ENCODE data around the gene CYP3A7. TPM values are rescaled to one million over a fixed set of nuclear protein-coding genes. Genes with fewer than 3 reads are reported as not detected.
"Not testable (repeated sequence)": the region's sequence is repeated elsewhere in the genome, so short reads cannot be mapped to it uniquely, and the experiment has no call there.

The CYP3A7 gene
- total RNA-seq, 1 donor from 2014 or later: not detected

DNA sequence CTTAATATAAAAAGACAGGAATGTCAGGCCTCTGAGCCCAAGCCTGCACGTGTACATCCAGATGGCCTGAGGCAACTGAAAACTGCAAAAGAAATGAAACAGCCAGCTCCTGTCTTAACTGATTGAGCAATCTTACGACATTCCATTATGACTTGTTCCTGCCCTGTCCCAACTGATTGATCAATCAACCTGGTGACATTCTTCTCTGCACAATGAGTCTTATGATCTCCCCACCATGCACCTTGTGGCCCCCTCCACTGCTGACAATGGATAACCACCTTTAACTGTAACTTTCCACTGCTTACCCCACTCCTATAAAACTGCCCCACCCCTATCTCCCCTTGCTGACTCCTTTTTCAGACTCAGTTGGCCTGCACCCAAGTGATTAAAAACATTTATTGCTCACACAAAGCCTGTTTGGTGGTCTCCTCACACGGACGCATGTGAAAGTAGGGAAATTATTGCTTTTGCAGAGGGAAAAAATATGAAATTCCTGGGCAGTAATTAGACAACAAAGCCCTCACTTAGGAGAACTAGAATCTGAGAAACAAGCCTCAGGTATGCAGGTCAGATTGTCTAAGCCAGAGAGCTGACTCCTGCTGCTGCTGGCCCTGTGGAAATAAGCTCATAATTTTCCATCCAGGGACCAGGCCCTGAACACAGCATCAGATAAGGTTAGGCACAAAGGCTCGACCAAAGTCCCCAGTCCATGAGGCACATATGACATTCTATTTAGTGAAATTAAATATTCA is 5.3 kb downstream of the CYP3A7 start:
- no peak overlapping the region for H3K4me3 ChIP-seq (ENCODE audit: low read depth, low read length)
- TF ChIP-seq, protein P1, sequence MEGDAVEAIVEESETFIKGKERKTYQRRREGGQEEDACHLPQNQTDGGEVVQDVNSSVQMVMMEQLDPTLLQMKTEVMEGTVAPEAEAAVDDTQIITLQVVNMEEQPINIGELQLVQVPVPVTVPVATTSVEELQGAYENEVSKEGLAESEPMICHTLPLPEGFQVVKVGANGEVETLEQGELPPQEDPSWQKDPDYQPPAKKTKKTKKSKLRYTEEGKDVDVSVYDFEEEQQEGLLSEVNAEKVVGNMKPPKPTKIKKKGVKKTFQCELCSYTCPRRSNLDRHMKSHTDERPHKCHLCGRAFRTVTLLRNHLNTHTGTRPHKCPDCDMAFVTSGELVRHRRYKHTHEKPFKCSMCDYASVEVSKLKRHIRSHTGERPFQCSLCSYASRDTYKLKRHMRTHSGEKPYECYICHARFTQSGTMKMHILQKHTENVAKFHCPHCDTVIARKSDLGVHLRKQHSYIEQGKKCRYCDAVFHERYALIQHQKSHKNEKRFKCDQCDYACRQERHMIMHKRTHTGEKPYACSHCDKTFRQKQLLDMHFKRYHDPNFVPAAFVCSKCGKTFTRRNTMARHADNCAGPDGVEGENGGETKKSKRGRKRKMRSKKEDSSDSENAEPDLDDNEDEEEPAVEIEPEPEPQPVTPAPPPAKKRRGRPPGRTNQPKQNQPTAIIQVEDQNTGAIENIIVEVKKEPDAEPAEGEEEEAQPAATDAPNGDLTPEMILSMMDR (IDR thresholded peaks at IDR 0.05; ENCODE audit: insufficient read depth, low read length, poor library complexity, severe bottlenecking): no peak
- H3K36me3 ChIP-seq (ENCODE audit: control insufficient read depth, insufficient read depth, low read length): no peaks in the 10 kb centered on the region
- DNase-seq (ENCODE audit: low read depth): no peak
- no peaks in the 10 kb centered on the region for H3K27me3 ChIP-seq (ENCODE audit: control insufficient read depth, insufficient read depth, low read length)

DNA sequence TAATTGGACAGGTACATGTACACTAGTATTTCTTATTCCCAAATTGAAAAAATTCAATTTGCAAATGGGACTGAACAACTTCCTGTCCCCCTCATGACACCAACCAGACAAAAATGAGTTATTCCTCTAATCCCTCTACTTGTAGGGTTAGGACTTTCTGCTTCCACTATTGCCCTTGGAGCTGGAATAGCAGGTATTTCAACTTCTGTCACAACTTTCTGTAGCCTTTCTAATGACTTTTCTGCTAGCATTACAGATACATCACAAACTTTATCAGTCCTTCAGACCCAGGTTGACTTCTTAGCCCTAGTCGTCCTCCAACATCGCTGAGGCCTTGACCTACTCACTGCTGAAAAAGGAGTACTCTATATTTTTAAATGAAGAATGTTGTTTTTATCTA is 6.4 kb downstream of the CYP3A7 start:
- no peak for DNase-seq (ENCODE audit: low read depth)
- TF ChIP-seq, protein P1 (IDR thresholded peaks at IDR 0.05; ENCODE audit: insufficient read depth, low read length, poor library complexity, severe bottlenecking): no peak
- H3K36me3 ChIP-seq (ENCODE audit: control insufficient read depth, insufficient read depth, low read length): no peaks in the 10 kb centered on the region
- no peak overlapping the region for H3K4me3 ChIP-seq (ENCODE audit: low read depth, low read length)
- H3K27me3 ChIP-seq (ENCODE audit: control insufficient read depth, insufficient read depth, low read length): no peaks in the 10 kb centered on the region

DNA sequence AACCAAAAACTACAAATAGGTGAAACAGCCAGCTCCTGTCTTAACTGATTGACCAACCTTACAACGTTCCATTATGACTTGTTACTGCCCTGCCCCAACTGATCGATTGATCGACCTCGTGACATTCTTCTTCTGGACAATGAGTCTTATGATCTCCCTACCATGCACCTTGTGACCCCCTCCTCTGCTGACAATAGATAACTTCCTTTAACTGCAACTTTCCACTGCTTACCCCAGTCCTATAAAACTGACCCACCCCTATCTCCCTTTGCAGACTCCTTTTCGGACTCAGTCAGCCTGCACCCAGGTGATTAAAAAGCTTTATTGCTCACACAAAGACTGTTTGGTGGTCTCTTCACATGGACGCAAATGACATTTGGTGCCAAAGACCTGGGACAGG is 11.8 kb downstream of the CYP3A7 start:
- not testable (repeated sequence) for DNase-seq (ENCODE audit: low read depth); H3K4me3 ChIP-seq (ENCODE audit: low read depth, low read length); H3K36me3 ChIP-seq (ENCODE audit: control insufficient read depth, insufficient read depth, low read length); H3K27me3 ChIP-seq (ENCODE audit: control insufficient read depth, insufficient read depth, low read length)

DNA sequence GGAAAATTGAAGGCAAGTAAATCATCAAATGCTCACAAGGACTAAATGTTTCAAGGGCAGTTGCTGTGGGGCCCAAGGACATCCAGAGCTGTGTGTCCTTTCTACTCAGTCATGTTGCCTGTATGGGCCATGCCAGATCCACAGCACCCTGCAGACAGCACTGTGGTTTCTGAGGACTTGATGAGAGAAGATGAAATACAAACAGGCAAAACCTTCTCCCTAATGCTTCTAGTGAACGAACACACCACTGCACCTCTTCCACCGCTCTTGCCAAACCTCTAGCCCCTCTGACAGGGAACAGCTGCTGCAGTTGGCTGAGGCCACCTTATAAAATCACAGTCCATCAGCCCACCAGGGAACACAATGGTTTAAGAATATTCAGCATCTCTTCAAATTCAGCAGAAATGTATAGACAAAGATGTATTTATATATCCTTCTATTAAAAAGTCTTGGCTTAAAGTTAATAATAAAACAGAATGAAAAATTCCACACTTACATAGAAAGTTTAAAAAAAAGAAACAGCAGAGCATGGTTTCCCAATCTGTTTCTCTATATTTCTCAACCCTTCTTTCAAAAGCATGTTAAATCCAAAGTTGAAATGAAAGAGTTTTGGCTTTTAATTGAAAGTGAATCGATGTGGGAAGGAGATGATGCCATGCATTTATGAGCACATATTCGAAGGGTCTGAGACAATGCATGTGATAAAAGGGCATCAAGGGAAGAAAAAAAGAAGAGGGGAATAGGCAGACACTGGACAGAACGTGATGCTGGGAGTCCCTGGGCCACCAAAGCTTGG is 14.0 kb downstream of the CYP3A7 start:
- no peaks in the 10 kb centered on the region for H3K36me3 ChIP-seq (ENCODE audit: control insufficient read depth, insufficient read depth, low read length)
- H3K4me3 ChIP-seq (ENCODE audit: low read depth, low read length): no peak overlapping the region
- H3K27me3 ChIP-seq (ENCODE audit: control insufficient read depth, insufficient read depth, low read length): no peaks in the 10 kb centered on the region
- no peak for DNase-seq (ENCODE audit: low read depth)
- TF ChIP-seq, protein P1 (IDR thresholded peaks at IDR 0.05; ENCODE audit: insufficient read depth, low read length, poor library complexity, severe bottlenecking): no peak

DNA sequence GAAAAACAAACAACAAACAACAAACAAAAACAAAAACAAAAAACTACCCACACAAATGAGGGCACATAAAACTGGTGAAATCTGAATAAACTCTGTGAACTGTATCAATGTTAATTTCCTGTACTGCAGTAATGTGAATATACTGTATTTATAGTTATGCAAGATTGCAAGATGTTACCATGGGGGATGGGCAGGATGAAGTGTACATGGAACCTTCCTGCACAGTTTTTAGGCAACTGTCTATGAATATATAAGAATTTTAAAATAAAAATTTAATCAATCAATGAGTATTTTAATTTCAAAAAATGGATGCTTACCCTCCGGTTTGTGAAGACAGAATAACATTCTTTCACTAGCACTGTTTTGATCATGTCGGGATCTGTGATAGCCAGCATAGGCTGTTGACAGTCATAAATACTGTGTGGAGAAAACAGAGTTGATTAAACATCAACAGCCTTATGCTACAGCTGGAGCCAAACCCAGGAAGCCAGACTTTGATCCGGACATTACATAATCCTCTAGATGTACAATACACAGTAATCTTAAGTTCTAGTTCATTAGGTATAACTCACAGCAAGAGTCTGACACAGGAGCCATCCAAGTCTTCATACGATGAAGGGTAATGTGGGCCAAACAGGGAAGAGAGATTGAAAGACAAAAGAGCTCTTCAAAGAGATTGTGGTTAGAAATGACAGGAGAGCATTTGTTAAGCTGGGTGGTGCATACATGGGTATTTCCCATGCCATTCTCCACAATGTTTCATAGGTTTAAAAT is 14.8 kb downstream of the CYP3A7 start:
- TF ChIP-seq, protein P1 (IDR thresholded peaks at IDR 0.05; ENCODE audit: insufficient read depth, low read length, poor library complexity, severe bottlenecking): no peak
- DNase-seq (ENCODE audit: low read depth): no peak
- Histone ChIP-seq H3K36me3 (ENCODE audit: control insufficient read depth, insufficient read depth, low read length) (no peaks in the 10 kb centered on the region), H3K27me3 (ENCODE audit: control insufficient read depth, insufficient read depth, low read length) (no peaks in the 10 kb centered on the region), H3K4me3 (ENCODE audit: low read depth, low read length) (no peak overlapping the region)

DNA sequence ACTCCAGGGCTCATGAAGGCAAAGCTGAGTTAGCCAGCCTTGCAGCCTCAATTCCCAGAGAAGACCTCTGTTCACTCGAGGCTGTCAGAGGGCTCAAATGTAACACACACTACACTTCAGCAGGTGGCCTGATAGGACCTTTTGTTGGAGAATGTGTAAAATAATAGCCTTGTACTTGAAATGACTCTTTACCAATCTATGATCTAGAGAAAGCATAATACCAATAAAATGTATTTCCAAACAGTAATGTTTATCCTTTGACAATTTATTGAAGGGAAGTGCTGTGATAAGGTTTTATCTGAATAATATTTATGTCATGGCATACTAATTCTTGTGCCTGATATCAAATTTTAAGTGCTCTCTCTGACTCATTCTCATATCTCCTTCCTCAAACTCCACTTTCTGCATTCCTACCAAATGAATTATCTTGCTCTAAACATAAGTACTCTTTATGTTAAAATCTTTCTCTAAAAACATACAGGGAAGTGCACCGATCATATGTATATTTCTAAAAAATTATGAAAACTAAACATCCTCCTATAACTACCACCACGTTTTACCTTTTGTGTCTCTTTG is 20.9 kb downstream of the CYP3A7 start:
- Histone ChIP-seq H3K4me3 (ENCODE audit: low read depth, low read length) (no peak overlapping the region), H3K27me3 (ENCODE audit: control insufficient read depth, insufficient read depth, low read length) (no peaks in the 10 kb centered on the region), H3K36me3 (ENCODE audit: control insufficient read depth, insufficient read depth, low read length) (no peaks in the 10 kb centered on the region)
- DNase-seq (ENCODE audit: low read depth): no peak
- TF ChIP-seq, protein P1 (IDR thresholded peaks at IDR 0.05; ENCODE audit: insufficient read depth, low read length, poor library complexity, severe bottlenecking): no peak
